Transverse colon (tissue), 4 donors: ENCODE measurements around the gene CACNB2.

Source experiments
- POLR2A ChIP-seq: fragments of 450-650 bp; IDR thresholded peaks from one replicate; pipeline ENCODE4 v1.6.1; 2016; ENCODE audit warnings: antibody characterized with exemption, mild to moderate bottlenecking, moderate library complexity
- POLR2AphosphoS5 ChIP-seq, 3 donors: sonication (generic); formaldehyde crosslinking; IDR thresholded peaks; one replicate each; pipeline ENCODE4 v1.6.1; 2016; ENCODE audit warnings: antibody characterized with exemption in 3 of 3
- TF ChIP-seq, protein P1 (sequence below), 5 experiments: fragments of 200-600 bp in 3 of 5; fragments of 450-650 bp in 2 of 5; sonication (generic) in 3 of 5; IDR thresholded peaks; 1 replicate in 2 of 5; 2 replicates in 3 of 5; pipeline ENCODE4 v1.5.1; 2016 to 2017; ENCODE audit warnings: antibody characterized with exemption in 5 of 5, inconsistent platforms in 3 of 5, mild to moderate bottlenecking in 2 of 5, moderate library complexity in 1 of 5

DNA sequence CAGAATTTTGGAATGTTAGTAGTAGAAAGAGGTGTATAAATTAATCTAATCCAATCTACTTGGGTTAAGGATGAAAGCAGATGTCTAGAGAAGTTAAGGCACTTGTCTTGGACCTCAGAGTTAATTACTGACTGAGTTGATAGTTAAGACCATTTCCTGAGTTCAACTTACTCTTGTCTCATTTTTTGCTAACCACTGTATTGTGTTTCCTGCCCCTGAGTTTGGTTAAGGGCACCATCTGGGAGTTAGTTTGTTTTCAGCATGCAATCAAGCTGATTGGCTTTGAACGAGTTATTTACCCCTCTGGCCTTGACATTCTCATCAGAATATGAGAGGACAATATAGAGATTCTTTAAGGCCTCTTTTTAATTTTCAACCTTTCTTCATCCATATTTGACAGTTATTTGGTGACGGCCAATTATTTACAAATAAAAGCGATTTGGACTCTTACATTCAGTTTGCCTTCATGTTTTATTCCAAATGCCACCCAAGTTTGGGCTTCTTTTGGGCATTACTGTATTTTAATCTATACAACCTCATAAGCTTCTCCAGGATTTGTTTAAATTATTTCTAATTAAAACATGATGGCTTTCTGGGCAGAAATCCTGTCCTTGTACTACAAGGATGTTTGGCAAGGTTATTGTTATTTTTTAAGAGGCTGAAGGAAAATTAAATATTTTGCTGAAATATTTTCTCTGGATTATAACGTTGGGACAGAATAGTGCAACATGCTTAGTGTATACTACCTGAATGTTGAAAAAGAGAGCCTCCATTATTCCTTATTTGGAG is 225.0 kb downstream of the CACNB2 start:
- TF ChIP-seq, protein P1, sequence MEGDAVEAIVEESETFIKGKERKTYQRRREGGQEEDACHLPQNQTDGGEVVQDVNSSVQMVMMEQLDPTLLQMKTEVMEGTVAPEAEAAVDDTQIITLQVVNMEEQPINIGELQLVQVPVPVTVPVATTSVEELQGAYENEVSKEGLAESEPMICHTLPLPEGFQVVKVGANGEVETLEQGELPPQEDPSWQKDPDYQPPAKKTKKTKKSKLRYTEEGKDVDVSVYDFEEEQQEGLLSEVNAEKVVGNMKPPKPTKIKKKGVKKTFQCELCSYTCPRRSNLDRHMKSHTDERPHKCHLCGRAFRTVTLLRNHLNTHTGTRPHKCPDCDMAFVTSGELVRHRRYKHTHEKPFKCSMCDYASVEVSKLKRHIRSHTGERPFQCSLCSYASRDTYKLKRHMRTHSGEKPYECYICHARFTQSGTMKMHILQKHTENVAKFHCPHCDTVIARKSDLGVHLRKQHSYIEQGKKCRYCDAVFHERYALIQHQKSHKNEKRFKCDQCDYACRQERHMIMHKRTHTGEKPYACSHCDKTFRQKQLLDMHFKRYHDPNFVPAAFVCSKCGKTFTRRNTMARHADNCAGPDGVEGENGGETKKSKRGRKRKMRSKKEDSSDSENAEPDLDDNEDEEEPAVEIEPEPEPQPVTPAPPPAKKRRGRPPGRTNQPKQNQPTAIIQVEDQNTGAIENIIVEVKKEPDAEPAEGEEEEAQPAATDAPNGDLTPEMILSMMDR (IDR thresholded peaks at IDR 0.05), result no peak
- no peak for TF ChIP-seq POLR2A
- TF ChIP-seq POLR2AphosphoS5 (IDR thresholded peaks at IDR 0.05), result no peak
